K562 (cell line): ENCODE results near the gene PNPLA2. TPM values are rescaled to one million over a fixed set of nuclear protein-coding genes. Genes with fewer than 3 reads are reported as not detected.

Experiments
- BCOR ChIP-seq: fragments of 450-650 bp; IDR thresholded peaks from 2 replicates; pipeline ENCODE4 v1.6.1; 2016
- BRF1 ChIP-seq: IDR thresholded peaks from 3 replicates; pipeline ENCODE4 v1.6.1; 2011; ENCODE audit warnings: borderline replicate concordance, mild to moderate bottlenecking; ENCODE audit not compliant: insufficient read length; ENCODE audit errors: extremely low read depth
- CCAR2 ChIP-seq: fragments of 200-400 bp; formaldehyde crosslinking; IDR thresholded peaks from 2 replicates; pipeline ENCODE4 v1.6.1; 2017; ENCODE audit warnings: mild to moderate bottlenecking, low read depth, low read length
- L3MBTL2 ChIP-seq: fragments of 450-650 bp; IDR thresholded peaks from 2 replicates; pipeline ENCODE4 v1.6.1; 2016; ENCODE audit warnings: mild to moderate bottlenecking, moderate library complexity
- LCOR ChIP-seq: sonication (generic); formaldehyde crosslinking; IDR thresholded peaks from 2 replicates; pipeline ENCODE4 v1.8.0; 2022; ENCODE audit warnings: mild to moderate bottlenecking, missing genetic modification reagents
- MAFK ChIP-seq: IDR thresholded peaks from 2 replicates; pipeline ENCODE4 v1.6.1; 2011; ENCODE audit warnings: low read length, improper control_type of control experiment
- MBD2 ChIP-seq: sonication (generic); IDR thresholded peaks from 2 replicates; pipeline ENCODE4 v1.6.1; 2016; ENCODE audit warnings: low read depth, borderline replicate concordance
- NCOA4 ChIP-seq: fragments of 450-650 bp; IDR thresholded peaks from 2 replicates; pipeline ENCODE4 v1.6.1; 2018; ENCODE audit warnings: mild to moderate bottlenecking; ENCODE audit not compliant: partially characterized antibody
- POLR2AphosphoS5 ChIP-seq: IDR thresholded peaks from 2 replicates; pipeline ENCODE4 v1.6.1; 2011; ENCODE audit warnings: mild to moderate bottlenecking, low read depth, low read length, moderate library complexity; ENCODE audit not compliant: control insufficient read depth, insufficient read depth
- YY1 ChIP-seq, 3 experiments: IDR thresholded peaks; 2 replicates each; pipeline ENCODE4 v1.6.1; 2011; ENCODE audit warnings: low read length in 2 of 3, mild to moderate bottlenecking in 2 of 3, moderate library complexity in 2 of 3, borderline replicate concordance in 1 of 3, control low read depth in 1 of 3, low read depth in 1 of 3; ENCODE audit not compliant: insufficient read depth in 3 of 3, insufficient replicate concordance in 2 of 3, control insufficient read depth in 1 of 3, insufficient read length in 1 of 3; ENCODE audit errors: extremely low read depth in 1 of 3
- ZNF143 ChIP-seq: sonication (generic); formaldehyde crosslinking; IDR thresholded peaks from 2 replicates; pipeline ENCODE4 v1.9.0; 2022; ENCODE audit warnings: mild to moderate bottlenecking, missing genetic modification reagents
- ZNF695 ChIP-seq: fragments of 450-650 bp; formaldehyde crosslinking; IDR thresholded peaks from 2 replicates; pipeline ENCODE4 v1.4.0; 2020; ENCODE audit warnings: mild to moderate bottlenecking, moderate library complexity
- ZNF707 ChIP-seq: fragments of 250-450 bp; sonication (Bioruptor Pico); conservative IDR thresholded peaks from 2 replicates; pipeline ENCODE4 v1.8.0; 2022; ENCODE audit warnings: inconsistent platforms, mild to moderate bottlenecking, moderate library complexity
- ZNF75A ChIP-seq: fragments of 450-650 bp; formaldehyde crosslinking; IDR thresholded peaks from 2 replicates; pipeline ENCODE4 v1.4.0; 2020; ENCODE audit warnings: mild to moderate bottlenecking
- polyA plus RNA-seq, 8 experiments: library from polyadenylated mRNA; depleted of rRNA in 4 of 8; stranded (reverse) in 5 of 8; unstranded in 3 of 8; fragments of >200 nt; fragmentation: Nextera tagmentation in 2 of 8; fragmentation: Illumina TruSeq in 1 of 8; extraction: Ambion mirVana in 2 of 8; extraction: Trizol in 1 of 8; gene quantifications; 2 replicates each; pipeline versions ENCODE4 v1.2.1 to v1.2.3, GENCODE V29; 2011 to 2014; ENCODE audit warnings: inconsistent platforms in 1 of 8, missing spikeins in 1 of 8
- total RNA-seq, 7 experiments: library from RNA; depleted of rRNA in 6 of 7; stranded (reverse); fragments of >200 nt in 6 of 7; fragmentation: Illumina TruSeq in 2 of 7; extraction: Trizol in 2 of 7; gene quantifications; 2 replicates each; pipeline versions ENCODE4 v1.2.1 to v1.2.3, GENCODE V29; 2011 to 2021; ENCODE audit warnings: low replicate concordance in 1 of 7
- TF ChIP-seq, protein P1 (sequence below), 2 experiments: fragments of 450-650 bp; conservative IDR thresholded peaks; 2 replicates each; pipeline ENCODE4 v1.6.1; 2017; ENCODE audit warnings: mild to moderate bottlenecking in 2 of 2, moderate library complexity in 2 of 2
- TF ChIP-seq, protein P2 (sequence below): fragments of 200-800 bp; sonication (Bioruptor generic); IDR thresholded peaks from 2 replicates; pipeline ENCODE4 v1.6.1; 2016; ENCODE audit warnings: missing genetic modification characterization, missing compliant biosample characterization

PNPLA2 gene
- total and polyA plus RNA-seq, 9 of the 15 experiments (the other 6 are each of a cell fraction or from before 2014, with no cell fraction given): 0.39 to 87.1 (median 8.4) TPM

DNA sequence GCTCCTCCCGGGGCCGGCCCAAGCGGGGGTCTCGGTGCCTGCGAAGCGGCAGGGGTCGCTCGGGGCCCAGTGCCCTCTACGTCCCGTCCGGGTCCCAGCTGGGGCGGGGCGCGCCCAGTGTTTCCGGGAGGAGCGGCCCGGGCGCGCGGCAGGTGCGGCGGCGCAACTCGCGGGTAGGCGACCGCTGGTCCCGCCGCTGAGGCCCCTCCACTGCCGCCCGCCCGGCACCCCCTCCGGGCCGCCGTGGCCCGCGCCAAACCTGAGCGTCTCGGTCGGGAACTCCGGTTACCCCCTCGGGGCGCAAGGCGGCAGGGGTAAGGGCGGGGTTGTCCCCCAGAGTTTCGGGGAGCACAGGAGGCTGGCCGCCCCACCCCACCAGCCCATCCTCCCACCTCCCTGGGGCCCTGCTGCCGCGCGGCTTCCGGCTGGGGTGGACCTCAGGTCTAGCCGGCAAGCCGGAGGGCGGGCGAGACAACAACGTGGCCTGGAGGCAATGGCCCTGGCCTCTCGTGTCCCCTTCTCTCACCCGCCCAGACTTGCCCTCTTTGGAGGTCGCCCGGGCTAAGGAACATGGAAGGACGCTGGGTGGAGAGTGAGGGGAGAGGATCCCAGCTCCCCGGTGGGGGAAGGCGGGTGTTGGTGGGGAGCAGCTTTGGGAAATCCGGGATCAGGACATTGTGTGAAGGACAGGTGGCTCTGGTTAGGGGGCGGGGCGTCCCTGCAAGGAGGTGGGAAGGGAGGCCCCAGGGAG, 8.6 kb downstream of the PNPLA2 start (continued):
- TF ChIP-seq MAFK (no peak), ZNF143 (CRISPR knock-in tag) (no peak), L3MBTL2 (peak; percentile 83), ZNF695 (CRISPR knock-in tag) (no peak), MBD2 (peak; percentile 5; the same call in 1 of the 2 replicates), ZNF75A (CRISPR knock-in tag) (no peak), CCAR2 (no peak), BCOR (peak; percentile 39; the same call in 1 of the 2 replicates), YY1 (IDR thresholded peaks at IDR 0.05; ENCODE audit: borderline replicate concordance in 1 of 3, control insufficient read depth in 1 of 3, extremely low read depth in 1 of 3, insufficient read depth in 3 of 3, insufficient read length in 1 of 3, insufficient replicate concordance in 2 of 3, low read depth in 1 of 3, low read length in 2 of 3) (peak in 1 of 3 experiments; percentile 40), BRF1 (no peak), ZNF707 (CRISPR knock-in tag) (no peak), NCOA4 (no peak), POLR2AphosphoS5 (no peak), LCOR (CRISPR knock-in tag) (no peak)
- TF ChIP-seq, protein P1, sequence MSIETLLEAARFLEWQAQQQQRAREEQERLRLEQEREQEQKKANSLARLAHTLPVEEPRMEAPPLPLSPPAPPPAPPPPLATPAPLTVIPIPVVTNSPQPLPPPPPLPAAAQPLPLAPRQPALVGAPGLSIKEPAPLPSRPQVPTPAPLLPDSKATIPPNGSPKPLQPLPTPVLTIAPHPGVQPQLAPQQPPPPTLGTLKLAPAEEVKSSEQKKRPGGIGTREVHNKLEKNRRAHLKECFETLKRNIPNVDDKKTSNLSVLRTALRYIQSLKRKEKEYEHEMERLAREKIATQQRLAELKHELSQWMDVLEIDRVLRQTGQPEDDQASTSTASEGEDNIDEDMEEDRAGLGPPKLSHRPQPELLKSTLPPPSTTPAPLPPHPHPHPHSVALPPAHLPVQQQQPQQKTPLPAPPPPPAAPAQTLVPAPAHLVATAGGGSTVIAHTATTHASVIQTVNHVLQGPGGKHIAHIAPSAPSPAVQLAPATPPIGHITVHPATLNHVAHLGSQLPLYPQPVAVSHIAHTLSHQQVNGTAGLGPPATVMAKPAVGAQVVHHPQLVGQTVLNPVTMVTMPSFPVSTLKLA (conservative IDR thresholded peaks at IDR 0.05): peak; percentile 82 to 91
- TF ChIP-seq, protein P2, sequence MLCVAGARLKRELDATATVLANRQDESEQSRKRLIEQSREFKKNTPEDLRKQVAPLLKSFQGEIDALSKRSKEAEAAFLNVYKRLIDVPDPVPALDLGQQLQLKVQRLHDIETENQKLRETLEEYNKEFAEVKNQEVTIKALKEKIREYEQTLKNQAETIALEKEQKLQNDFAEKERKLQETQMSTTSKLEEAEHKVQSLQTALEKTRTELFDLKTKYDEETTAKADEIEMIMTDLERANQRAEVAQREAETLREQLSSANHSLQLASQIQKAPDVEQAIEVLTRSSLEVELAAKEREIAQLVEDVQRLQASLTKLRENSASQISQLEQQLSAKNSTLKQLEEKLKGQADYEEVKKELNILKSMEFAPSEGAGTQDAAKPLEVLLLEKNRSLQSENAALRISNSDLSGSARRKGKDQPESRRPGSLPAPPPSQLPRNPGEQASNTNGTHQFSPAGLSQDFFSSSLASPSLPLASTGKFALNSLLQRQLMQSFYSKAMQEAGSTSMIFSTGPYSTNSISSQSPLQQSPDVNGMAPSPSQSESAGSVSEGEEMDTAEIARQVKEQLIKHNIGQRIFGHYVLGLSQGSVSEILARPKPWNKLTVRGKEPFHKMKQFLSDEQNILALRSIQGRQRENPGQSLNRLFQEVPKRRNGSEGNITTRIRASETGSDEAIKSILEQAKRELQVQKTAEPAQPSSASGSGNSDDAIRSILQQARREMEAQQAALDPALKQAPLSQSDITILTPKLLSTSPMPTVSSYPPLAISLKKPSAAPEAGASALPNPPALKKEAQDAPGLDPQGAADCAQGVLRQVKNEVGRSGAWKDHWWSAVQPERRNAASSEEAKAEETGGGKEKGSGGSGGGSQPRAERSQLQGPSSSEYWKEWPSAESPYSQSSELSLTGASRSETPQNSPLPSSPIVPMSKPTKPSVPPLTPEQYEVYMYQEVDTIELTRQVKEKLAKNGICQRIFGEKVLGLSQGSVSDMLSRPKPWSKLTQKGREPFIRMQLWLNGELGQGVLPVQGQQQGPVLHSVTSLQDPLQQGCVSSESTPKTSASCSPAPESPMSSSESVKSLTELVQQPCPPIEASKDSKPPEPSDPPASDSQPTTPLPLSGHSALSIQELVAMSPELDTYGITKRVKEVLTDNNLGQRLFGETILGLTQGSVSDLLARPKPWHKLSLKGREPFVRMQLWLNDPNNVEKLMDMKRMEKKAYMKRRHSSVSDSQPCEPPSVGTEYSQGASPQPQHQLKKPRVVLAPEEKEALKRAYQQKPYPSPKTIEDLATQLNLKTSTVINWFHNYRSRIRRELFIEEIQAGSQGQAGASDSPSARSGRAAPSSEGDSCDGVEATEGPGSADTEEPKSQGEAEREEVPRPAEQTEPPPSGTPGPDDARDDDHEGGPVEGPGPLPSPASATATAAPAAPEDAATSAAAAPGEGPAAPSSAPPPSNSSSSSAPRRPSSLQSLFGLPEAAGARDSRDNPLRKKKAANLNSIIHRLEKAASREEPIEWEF (CRISPR knock-in tag): no peak
